Sigmoid colon (tissue), 7 donors: ENCODE data around the gene PRG3. TPM values are rescaled to one million over a fixed set of nuclear protein-coding genes. Genes with fewer than 3 reads are reported as not detected.

Experiments
- DNase-seq: peaks from one replicate; pipeline ENCODE4 v3.0.0-alpha.2; 2019
- H3K27ac ChIP-seq, 4 donors: fragments of 200-600 bp; sonication (generic); one replicate each; pipeline ENCODE4 v1.5.1; 2016 to 2019; ENCODE audit warnings: mild to moderate bottlenecking in 1 of 4
- H3K27me3 ChIP-seq, 3 donors: fragments of 200-600 bp; sonication (generic); one replicate each; pipeline ENCODE4 v1.5.1; 2019; ENCODE audit warnings: mild to moderate bottlenecking in 1 of 3
- H3K36me3 ChIP-seq, 4 donors: fragments of 200-600 bp; sonication (generic); one replicate each; pipeline ENCODE4 v1.5.1; 2016 to 2019
- H3K4me1 ChIP-seq, 4 donors: fragments of 200-600 bp; sonication (generic); one replicate each; pipeline ENCODE4 v1.5.1; 2017 to 2019
- H3K4me3 ChIP-seq, 4 donors: fragments of 200-600 bp; sonication (generic); one replicate each; pipeline ENCODE4 v1.5.1; 2017 to 2019; ENCODE audit warnings: mild to moderate bottlenecking in 2 of 4, moderate library complexity in 1 of 4
- H3K9me3 ChIP-seq, 4 donors: fragments of 200-600 bp in 3 of 4; sonication (generic) in 3 of 4; one replicate each; pipeline versions ENCODE4 v1.5.1 to v1.6.1; 2013 to 2019
- CTCF ChIP-seq, 4 experiments: fragments of 450-650 bp in 3 of 4; fragments of 200-600 bp in 1 of 4; IDR thresholded peaks; one replicate each; pipeline ENCODE4 v1.5.1; 2016 to 2019; ENCODE audit warnings: antibody characterized with exemption in 4 of 4, mild to moderate bottlenecking in 3 of 4, moderate library complexity in 2 of 4
- EP300 ChIP-seq, 4 donors: sonication (generic); formaldehyde crosslinking; IDR thresholded peaks; one replicate each; pipeline ENCODE4 v1.6.1; 2017; ENCODE audit warnings: antibody characterized with exemption in 4 of 4
- POLR2A ChIP-seq, 2 donors: fragments of 450-650 bp; IDR thresholded peaks; one replicate each; pipeline ENCODE4 v1.6.1; 2016; ENCODE audit warnings: antibody characterized with exemption in 2 of 2, mild to moderate bottlenecking in 2 of 2, moderate library complexity in 2 of 2
- POLR2AphosphoS5 ChIP-seq, 4 donors: sonication (generic); formaldehyde crosslinking; IDR thresholded peaks; one replicate each; pipeline ENCODE4 v1.6.1; 2017; ENCODE audit warnings: antibody characterized with exemption in 4 of 4
- WGBS, 2 donors: extraction: QIAGEN DNeasy Blood & Tissue Kit; methylation state at CpG; one replicate each; pipeline ENCODE4 v1.1.7; 2013; 5-methylcytosine and 5-hydroxymethylcytosine counted together
- intact Hi-C: fragments of 100-400 bp; cut with DNase I; formaldehyde crosslinking; loops from one replicate; pipeline ENCODE4 v1.15.1; 2023
- polyA plus RNA-seq, 3 donors: library from polyadenylated mRNA; stranded (reverse); fragments of 200-250 nt; gene quantifications; one replicate each; pipeline ENCODE4 v1.2.3, GENCODE V29; 2013
- total RNA-seq, 4 donors: library from RNA; depleted of rRNA; stranded (reverse); fragments of >200 nt; gene quantifications; one replicate each; pipeline ENCODE4 v1.1.0, GENCODE V29; 2016
- donor health status: healthy with polysubstance abuse.
- donor health status: Bipolar disorder and iron deficiency.
- donor health status: healthy.

Gene PRG3
- total and polyA plus RNA-seq, 7 donors: not detected

DNA sequence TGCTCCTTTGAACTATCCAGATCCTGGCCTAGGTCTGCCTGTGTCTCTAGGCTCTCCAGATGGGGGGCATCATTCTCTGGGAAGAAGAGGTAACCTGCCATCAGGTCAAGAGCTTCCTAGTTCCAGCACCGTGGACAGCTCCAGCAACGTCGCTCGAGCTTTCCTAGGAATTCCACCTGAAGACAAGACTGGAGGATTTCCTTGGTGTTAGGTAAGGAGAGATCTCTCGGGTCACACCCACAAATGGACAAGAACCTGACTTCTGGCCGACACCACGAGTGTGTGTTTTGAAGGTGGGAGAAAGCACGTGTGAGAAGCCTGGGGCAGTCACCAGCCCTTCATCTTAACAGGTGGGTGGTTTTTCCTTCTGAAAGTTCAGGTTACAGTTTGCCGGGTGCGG is 1.2 kb downstream of the PRG3 start:
- H3K27me3 ChIP-seq: peaks cover 0 to 4% (median 0%) of the 10 kb centered on the region in 3 donors
- WGBS, 2 donors: 29 to 32% methylated on average over 10 of the region's 10 CpGs
- no peak overlapping the region for H3K27ac ChIP-seq
- H3K4me1 ChIP-seq: no peaks in the 10 kb centered on the region
- H3K36me3 ChIP-seq: no peaks in the 10 kb centered on the region
- no peak for DNase-seq
- H3K9me3 ChIP-seq: no peaks in the 10 kb centered on the region
- intact Hi-C loops: no loop called here
- TF ChIP-seq POLR2AphosphoS5 (IDR thresholded peaks at IDR 0.05): no peak
- no peak for TF ChIP-seq CTCF (IDR thresholded peaks at IDR 0.05)
- no peak for TF ChIP-seq EP300 (IDR thresholded peaks at IDR 0.05)
- no peak for TF ChIP-seq POLR2A (IDR thresholded peaks at IDR 0.05)
- no peak overlapping the region for H3K4me3 ChIP-seq

GRCh38 chr11:57378186-57378585 is 2.8 kb downstream of the PRG3 start:
- no peak for DNase-seq
- intact Hi-C loops: no loop called here

GRCh38 chr11:57377107-57377506 is 3.8 kb downstream of the PRG3 start:
- 35 to 71% methylated on average over 5 of the region's 5 CpGs for WGBS, 2 donors
- intact Hi-C loops: no loop called here
- Histone ChIP-seq H3K4me1 (no peaks in the 10 kb centered on the region), H3K9me3 (no peaks in the 10 kb centered on the region), H3K27ac (no peak overlapping the region), H3K36me3 (no peaks in the 10 kb centered on the region), H3K4me3 (no peak overlapping the region), H3K27me3 (peaks cover 0 to 4% (median 0%) of the 10 kb centered on the region in 3 donors)
- DNase-seq: no peak
- TF ChIP-seq EP300 (IDR thresholded peaks at IDR 0.05) (no peak), CTCF (IDR thresholded peaks at IDR 0.05) (no peak), POLR2AphosphoS5 (IDR thresholded peaks at IDR 0.05) (no peak), POLR2A (IDR thresholded peaks at IDR 0.05) (no peak)

More at GRCh38 chr11:57378186-57378585, 2.8 kb downstream of the PRG3 start:
- no peaks in the 10 kb centered on the region for H3K9me3 ChIP-seq
- no peak overlapping the region for H3K27ac ChIP-seq
- no peak overlapping the region for H3K4me3 ChIP-seq
- no peaks in the 10 kb centered on the region for H3K4me1 ChIP-seq
- TF ChIP-seq POLR2AphosphoS5 (IDR thresholded peaks at IDR 0.05) (no peak), EP300 (IDR thresholded peaks at IDR 0.05) (no peak), POLR2A (IDR thresholded peaks at IDR 0.05) (no peak), CTCF (IDR thresholded peaks at IDR 0.05) (no peak)
- H3K36me3 ChIP-seq: no peaks in the 10 kb centered on the region
- peaks cover 0 to 4% (median 0%) of the 10 kb centered on the region in 3 donors for H3K27me3 ChIP-seq

DNA sequence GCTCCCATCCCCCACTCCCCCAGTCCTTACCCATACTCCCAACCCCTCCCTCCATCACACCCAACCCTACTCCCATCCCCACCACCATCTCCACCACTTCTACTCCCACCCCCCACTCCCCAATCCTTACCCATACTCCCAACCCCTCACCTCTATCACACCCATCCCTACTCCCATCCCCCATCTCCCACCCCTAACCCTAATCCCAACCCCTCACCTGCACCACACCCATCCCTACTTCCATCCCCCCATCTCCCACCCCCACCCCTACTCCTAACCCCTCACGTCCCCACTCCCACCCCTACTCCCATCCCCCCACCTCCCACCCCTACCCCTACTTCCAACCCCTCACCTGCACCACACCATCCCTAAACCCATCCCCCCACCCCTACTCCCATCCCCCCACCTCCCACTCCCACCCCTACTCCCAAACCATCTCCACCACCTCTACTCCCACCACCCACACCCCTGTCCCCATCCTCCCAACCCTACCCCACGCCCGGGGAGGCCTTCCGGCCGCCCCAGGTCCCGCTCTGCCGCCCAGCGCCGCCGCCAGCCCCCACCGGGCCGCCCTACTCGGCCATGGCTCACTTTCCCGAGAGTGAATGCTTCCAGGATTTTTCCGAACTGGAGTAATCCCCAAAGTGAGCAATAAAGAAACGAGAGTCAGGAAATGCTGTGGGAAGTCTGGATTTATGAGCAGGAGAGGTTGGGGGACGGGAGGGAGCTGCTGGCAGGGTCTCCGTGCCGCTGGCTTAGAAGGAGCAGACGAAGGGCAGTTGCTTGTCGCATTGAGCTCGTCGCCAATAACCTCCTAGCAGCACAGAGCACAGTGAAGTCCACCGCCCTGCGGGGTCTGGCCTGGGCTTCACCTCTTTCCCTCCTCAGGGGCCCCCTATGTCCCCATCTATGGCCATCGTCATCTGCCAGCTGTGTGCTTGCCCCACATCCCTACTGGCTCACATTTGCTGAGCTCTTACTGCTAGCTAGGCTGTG is 4.6 kb downstream of the PRG3 start:
- intact Hi-C loops: no loop called here
- WGBS, 2 donors: 68% methylated on average over 26 of the region's 26 CpGs

More for the DNA sequence above, 4.6 kb downstream of the PRG3 start:
- Histone ChIP-seq H3K4me1 (no peaks in the 10 kb centered on the region), H3K9me3 (no peaks in the 10 kb centered on the region), H3K27me3 (peaks cover 0 to 4% (median 0%) of the 10 kb centered on the region in 3 donors), H3K36me3 (no peaks in the 10 kb centered on the region), H3K27ac (no peak overlapping the region), H3K4me3 (no peak overlapping the region)
- no peak for DNase-seq
- no peak for TF ChIP-seq CTCF (IDR thresholded peaks at IDR 0.05)
- no peak for TF ChIP-seq POLR2AphosphoS5 (IDR thresholded peaks at IDR 0.05)
- TF ChIP-seq EP300 (IDR thresholded peaks at IDR 0.05): no peak
- TF ChIP-seq POLR2A (IDR thresholded peaks at IDR 0.05): no peak
